HK-2 (cell line): ENCODE results near the gene SLC12A9.
"Not testable (repeated sequence)": the region's sequence is repeated elsewhere in the genome, so short reads cannot be mapped to it uniquely, and the experiment has no call there.

Experiments used
- DNase-seq: peaks from one replicate; pipeline ENCODE4 v3.0.0-alpha.2; 2018; ENCODE audit not compliant: unreplicated experiment

The SLC12A9 gene, protein sequence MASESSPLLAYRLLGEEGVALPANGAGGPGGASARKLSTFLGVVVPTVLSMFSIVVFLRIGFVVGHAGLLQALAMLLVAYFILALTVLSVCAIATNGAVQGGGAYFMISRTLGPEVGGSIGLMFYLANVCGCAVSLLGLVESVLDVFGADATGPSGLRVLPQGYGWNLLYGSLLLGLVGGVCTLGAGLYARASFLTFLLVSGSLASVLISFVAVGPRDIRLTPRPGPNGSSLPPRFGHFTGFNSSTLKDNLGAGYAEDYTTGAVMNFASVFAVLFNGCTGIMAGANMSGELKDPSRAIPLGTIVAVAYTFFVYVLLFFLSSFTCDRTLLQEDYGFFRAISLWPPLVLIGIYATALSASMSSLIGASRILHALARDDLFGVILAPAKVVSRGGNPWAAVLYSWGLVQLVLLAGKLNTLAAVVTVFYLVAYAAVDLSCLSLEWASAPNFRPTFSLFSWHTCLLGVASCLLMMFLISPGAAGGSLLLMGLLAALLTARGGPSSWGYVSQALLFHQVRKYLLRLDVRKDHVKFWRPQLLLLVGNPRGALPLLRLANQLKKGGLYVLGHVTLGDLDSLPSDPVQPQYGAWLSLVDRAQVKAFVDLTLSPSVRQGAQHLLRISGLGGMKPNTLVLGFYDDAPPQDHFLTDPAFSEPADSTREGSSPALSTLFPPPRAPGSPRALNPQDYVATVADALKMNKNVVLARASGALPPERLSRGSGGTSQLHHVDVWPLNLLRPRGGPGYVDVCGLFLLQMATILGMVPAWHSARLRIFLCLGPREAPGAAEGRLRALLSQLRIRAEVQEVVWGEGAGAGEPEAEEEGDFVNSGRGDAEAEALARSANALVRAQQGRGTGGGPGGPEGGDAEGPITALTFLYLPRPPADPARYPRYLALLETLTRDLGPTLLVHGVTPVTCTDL

DNA sequence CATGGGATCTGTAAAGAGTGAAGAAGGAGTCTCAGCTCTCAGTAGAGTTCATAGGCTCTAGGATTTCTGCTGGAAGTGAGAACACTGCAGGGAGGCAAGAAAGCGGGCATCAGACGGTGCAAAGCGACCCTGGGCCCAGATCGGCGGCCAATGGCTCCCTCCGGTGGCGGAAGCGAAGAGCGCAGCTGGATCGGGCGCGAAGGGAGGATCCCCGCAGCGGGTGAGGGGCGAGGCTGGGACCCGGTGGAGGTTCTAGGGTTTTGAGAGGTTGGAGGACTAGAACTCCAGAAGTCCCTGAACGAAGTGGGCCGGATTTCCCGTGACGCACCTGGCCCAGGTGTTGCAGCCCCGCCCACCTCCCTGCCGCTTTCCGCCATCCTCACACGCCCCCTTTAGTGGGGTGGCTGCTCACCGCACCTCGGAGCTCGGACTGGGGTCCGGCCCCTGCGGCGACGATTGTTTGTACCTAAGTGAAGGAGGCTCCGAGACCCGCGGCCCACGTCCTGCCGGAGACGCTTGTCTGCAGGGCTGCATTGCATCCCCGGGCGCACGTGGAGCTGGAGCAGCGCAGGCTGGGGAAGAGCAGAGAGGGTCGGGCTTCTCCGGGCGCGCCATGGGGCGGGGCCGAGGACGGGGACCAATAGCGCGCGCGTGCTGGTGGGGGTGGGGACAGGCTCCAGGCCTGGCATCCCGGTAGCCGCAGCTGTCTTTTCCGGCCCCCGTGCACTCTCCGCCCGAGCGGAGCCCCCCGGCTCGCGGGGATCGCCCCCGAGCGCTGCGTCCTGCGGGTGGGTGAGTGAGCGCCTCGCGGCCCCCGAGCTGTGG, at the start of gene SLC12A9:
Gene SLC12A9 (plus strand): TSS at position 666 of the 825 bp plus-strand sequence. CDS start 1,485 bp downstream, outside the sequence.
- peak; percentile 90 for DNase-seq

DNA sequence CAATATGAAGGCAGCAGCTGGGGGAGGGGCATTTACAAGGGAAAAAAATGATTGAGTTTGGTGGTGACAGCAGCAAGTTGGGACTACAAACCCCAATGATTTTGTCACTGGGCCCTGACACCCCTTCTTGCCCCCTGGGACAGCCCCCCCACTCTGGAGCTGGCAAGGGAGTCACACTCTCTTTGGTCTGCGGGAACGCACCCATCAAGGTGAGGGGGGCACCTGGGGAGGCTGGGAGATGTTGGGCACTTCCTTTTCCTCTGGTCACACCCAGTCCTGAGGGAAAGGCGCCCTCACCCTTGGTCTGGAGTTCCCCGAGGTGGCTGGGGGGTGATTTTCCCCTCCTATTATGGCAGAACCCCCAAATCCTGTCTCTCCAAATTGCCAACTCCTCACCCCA, 49.6 kb upstream of the SLC12A9 start:
- no peak for DNase-seq

DNA sequence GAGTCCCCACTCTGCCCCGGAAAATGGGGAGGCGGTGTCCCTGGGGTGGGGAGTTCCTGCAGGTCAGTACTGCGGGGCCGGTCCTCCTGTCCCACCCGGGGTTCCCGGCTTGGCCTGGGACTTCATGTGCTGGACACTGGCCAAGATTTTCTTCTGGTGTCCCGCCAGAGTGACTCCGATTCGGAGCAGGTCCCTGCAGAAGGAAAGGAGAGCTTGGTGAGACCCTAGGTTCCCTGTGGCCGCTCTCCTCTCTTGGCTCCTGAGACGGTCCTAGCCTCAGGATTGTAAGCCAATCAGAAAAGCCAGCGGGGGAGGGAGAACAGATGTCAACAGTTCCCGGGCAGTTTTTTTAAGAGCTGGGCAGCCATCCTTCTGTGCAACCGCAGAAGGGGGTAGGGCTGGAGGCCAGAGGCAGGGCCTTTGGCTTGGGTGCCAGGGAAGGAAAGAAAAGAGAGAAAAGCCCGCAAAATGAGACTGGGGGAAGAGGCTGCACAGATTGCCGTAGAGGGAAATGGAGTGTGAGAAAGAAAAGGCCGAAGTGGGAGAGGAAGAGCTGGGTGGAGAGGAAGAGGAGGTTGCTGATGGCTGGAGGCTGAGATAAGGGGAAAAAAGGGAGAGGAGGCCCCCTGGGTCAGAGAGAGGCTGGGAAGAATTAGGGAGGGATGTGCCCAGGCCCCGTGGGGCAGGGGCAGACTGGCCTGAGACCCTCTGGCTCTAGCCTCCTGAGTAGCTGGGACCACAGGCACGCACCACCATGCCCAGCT, 48.9 kb upstream of the SLC12A9 start:
- peak; percentile 83 for DNase-seq

DNA sequence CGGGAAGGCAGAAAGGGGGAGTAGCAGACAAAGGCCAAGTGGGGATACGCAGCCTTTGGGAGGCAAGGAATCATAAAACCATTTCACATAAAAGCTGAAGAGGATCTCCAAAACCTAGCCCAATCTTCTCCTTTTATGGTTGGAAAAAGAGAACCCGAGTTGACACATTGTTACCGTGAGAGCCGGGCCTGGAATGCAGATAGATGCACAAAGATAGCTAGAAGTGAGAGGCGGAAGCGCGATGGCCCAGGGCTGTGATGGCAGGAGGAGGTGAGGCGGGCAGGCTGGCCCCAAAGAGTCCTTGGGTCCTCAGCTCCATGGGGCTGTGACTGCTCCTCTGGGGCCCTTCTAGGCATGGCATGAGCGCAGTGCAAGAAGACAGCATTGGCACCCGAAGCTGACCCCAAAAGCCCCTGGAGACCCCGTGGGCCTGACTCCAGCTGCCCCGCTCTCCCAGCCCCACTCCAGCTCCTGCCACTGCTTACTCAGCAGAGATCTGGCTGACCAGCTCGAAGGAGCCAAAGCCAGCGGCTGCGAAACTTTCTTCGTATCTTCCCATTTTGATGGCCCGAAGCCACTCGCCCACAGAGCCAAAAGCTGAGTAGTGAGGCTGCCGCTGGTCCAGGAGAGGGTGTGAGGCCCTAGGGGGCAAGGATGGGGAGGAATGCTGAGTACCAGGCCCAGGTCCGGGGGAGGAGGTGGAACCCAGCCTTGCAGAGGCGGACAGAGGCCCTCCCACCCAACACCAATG, 47.7 kb upstream of the SLC12A9 start:
- no peak for DNase-seq

DNA sequence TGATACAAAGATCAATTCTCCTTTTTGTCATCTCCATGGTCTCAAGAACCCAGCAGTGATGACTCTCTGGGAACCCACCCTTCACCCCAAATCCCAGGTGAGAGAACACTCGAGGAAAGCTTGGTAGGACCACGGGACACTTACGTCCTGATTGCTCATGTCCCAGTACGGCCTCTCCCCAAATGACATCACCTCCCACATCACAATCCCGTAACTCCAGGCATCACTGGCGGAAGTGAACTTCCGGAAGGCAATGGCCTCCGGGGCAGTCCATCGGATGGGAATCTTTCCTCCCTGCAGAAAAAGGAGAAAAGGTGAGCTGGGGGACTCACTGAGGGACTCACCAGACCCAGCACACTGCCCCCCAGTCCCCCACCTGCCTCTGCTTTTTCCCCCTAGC, 46.2 kb upstream of the SLC12A9 start:
- no peak for DNase-seq

DNA sequence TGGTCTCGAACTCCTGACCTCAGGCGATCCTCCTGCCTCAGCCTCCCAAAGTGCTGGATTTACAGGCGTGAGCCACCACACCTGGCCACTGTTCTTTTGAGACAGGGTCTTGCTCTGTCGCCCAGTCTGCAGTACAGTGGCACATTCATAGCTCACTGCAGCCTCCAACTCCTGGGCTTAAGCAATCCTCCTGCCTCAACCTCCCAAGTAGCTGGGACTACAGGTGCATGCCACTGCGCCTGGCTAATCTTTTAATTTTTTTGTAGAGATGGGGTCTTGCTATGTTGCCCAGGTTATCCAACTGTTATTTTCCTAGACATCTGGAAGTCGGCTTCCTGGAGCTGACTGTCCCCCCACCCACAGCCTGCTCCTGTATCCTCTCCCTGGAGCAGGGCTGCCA, 45.6 kb upstream of the SLC12A9 start:
- not testable (repeated sequence) for DNase-seq

DNA sequence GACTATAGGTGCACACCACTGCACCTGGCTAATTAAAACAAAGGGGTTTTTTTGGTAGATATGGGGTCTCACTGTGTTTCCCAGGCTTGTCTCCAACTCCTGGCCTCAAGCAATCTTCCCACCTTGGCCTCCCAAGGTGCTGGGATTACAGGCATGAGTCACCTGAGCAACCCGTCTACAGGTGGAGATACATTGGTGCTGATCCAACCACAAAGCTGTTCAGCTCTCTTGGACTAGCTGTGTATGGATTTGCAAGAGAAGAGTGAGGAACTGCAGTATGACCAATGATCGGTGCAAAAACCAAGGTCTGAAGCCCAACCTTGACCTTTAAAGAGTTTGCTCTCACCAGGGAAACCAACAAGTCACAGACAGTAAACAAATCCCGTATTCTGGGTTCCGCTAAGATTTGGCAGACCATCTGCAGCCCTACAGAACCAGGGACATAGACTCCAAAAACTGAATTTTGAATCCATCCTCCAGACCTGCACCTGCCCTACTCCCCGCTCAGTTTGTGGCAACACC, 44.1 kb upstream of the SLC12A9 start:
- no peak for DNase-seq

DNA sequence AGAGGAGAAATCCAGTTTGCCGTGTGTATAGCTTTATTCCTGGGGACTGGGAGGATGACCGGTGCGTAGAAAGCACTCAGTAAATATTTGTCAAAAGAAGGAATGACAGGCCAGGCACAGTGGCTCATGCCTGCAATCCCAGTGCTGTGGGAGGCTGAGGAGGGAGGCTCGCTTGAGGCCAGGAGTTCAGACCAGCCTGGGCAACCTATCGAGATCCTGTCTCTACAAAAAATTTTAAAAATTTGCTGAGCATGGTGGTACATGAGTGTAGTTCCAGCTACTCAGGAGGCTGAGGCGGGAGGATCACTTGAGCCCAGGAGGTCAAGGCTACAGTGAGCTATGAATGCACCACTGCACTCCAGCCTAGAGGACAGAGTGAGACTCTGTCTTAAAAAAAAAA, 41.0 kb upstream of the SLC12A9 start:
- DNase-seq, result no peak

DNA sequence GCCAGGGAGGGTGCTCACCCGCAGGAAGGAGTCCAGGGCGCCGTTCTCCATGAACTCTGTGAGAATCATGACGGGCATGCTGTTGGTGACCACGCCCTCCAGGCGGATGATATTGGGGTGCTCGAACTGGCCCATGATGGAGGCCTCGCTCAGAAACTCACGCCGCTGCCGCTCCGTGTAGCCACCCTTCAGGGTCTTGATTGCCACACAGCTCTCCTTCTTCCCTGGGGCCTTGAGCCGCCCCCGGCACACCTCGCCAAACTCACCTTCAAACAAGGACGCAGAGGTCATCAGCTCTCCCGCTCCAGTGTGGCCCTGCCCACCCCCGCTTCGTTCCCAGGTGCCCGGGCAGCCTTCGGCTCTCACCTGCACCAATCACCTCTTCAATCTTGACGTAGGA, 39.8 kb upstream of the SLC12A9 start:
- no peak for DNase-seq

DNA sequence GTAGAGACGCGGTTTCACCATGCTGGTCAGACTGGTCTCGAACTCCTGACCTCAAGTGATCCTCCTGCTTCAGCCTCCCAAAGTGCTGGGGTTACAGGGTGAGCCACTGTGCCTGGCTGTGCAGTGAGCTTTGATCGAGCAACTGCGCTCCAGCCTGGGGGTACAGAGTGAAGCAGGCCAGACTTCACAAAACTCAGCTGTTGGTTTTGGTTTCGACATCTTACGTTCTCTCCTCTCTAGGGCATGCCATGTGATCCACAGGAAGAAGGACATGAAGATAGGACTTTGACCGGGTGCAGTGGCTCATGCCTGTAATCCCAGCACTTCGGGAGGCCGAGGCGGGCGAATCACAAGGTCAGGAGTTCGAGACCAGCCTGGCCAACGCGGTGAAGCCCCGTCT, 36.0 kb upstream of the SLC12A9 start:
- DNase-seq, result not testable (repeated sequence)

DNA sequence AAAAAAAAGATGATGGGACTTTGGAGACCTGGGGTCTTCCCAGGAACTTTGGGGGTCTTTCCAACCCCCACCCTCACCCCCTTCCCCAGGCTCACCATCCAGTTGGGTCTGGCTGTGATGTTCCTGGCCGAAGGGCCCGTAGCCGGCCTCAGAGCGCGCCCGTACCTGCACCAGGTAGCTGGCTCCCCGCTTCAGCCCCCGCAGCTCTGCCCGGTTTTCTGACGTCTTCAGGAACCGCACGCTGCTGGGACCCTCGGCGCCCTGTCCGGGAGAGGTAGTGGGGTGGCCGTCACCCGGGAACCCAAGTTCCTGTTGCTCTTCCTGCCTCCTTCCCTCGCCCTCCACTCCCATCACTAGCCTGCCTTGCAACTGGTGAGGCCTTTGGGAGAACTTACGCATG, 35.4 kb upstream of the SLC12A9 start:
- DNase-seq, result no peak

DNA sequence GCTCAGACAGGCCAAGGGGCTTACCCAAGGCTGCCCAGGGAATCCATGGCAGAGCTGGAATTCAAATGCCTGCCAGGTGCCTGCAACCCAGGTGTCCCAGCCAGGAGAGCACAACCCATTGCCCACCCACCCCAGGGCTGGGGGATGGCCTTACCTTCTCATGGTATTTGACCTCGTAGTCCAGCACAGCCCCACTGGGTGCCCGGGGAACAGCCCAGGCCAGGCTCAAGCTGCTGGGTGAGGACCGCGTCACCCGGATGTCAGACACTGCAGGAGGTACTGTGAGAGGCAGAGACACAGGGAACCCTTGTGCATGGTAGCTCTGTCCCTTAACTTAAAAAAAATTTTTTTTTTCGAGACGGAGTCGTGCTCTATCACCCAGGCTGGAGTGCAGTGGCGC, 34.1 kb upstream of the SLC12A9 start:
- no peak for DNase-seq

DNA sequence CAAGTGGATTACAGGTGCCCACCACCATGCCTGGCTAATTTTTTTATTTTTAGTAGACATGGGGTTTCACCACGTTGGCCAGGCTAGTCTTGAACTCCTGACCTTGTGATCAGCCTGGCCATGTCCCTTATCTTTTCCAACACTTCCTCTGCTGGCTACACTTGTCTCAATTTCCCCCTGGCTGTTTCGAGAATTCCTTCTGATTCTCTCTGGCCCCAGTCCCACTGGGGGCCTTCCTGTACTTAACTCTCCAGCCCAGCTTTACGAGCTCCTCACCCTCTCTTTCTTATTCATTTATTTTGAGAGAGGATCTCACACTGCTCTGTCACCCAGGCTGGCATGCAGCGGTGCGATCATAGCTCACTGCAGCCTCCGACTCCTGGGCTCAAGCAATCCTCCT, 33.7 kb upstream of the SLC12A9 start:
- no peak for DNase-seq

DNA sequence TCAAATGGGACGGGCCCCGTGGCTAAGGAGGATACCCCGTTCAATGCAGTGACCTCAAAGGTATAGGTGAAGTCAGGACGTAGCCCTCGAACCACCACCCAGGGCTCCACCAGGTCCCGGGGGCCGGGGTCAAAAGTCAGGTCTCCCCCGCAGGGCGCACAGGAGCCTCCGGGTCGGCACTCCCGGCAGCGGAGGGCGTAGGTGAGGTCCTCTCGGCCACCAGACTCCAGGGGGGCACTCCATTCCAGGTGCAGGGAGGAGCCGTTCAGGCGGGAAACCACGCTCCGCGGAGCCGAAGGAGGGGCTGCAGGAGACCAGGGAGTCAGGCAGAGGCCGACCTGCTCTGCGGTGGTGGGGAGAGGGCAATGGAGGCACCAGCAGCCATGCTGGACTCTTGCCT, 32.9 kb upstream of the SLC12A9 start:
- DNase-seq, result no peak

DNA sequence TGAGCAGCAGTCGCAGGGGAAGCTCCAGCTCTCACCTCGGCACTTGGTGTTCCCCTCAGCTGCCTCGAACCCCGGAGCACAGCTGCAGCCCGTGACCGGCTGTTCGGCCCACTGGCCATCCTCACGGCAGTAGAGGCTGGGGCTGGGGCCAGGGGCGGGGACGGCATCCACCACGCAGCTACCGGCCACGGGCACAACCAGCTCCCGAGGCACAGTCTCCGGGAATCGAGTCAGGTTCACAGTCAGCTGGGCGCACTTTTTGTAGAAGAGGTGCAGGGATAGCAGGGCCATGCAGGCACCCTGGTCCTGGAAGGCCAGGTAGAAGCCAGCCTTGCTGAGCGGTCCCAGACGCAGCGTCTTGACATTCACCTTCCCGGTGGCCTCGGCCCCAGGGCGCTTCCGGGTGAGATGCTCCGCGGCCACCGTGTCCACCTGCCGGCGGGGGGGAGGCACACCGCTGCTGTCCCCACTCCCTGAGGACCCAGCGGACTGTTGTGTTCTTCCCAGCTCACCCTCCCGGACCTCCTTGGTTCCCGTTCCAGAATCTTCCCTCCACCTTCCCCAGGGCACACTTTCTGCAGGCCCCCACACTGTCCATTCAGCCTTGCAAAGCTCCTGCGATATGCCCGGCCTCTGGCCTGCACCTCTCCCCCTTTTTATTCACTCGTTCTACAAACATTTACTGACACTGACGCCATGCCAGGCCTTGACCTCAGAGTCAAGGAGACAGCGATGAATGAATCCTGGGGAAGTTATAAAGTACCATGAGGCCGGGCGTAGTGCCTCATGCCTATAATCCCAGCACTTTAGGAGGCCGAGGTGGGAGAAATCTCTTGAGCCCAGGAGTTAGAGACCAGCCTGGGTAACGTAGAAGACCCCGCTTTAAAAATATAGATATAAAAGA, 30.0 kb upstream of the SLC12A9 start:
- DNase-seq, result no peak

DNA sequence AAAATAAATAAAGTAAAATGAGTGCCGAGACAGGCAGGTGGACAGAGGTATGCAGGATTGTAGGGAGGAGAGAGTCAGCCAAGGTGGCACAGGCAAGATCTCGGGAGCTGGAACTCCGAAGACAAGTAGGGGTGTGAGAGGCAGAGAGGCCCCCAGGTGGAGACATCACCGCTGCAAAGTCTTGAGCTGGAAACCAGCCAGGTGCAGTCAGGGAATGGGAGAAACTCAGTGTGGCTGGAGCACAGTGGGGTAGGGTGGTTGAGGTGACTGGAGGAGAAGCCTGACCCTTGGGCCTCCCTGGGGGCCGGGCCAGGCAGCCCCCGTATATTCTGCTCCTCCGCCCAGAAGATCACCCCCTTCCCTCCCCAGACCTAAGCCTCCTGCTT, 29.4 kb upstream of the SLC12A9 start:
- no peak for DNase-seq

DNA sequence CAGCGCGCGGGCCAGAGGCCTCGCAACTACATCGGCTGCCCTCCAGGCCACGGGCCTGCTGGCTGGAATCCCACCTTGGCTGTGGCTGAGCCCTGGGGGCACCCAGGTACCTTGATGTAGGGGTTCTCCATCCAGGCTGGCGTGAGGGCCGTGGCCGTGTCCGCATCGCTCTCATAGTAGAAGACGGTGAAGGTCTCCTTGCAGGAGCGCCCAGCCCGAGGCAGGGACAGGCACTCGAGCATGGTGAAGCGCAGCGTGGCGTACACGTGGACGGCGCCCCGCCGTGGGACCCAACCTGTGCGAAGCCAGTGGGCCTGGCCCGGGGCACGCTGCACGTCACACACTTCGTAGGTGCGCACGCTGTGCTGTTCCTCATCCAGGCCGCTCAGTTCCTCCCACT, 29.0 kb upstream of the SLC12A9 start:
- no peak for DNase-seq

DNA sequence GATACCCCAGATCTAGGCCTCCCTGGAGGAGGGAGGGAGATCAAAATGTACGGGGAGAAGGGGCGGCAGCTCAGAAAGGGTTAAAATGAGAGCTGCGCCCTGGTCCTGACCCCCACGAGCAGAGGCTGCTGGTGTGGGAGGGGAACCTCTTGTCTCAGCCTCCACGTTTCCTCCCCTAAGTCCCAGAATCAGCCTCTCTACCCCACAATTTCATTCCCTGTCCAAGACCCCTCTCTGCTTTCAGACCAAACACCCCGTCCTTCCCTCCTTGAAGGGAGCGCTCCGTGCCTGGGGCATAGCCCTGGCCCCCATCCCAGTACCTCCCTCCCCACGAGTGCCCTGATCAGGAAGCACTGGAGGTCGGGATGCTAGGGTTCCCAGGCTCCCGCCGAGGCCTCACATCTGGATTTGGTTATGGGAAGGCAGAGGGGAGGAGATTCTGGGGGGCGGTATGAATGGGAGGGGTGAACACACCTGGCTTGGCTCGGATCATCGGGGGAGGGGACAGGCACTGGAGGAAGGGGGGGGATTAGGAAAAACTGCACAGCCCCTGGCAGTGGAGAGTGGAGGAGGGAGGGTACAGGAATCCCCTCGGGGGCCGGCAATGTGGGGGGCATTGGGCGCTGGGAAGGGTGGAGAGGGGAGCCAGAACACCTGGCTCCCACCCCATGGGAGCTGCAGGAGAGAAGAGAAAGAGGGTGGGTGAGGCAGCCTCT, 27.9 kb upstream of the SLC12A9 start:
- no peak for DNase-seq
